Ovary (tissue), 9 donors: ENCODE results near the gene OR10G7. TPM values are rescaled to one million over a fixed set of nuclear protein-coding genes. Genes with fewer than 3 reads are reported as not detected.

ENCODE experiments used
- DNase-seq, 5 donors: peaks; one replicate each; pipeline ENCODE4 v3.0.0-alpha.2; 2019 to 2020
- H3K27ac ChIP-seq, 2 donors: fragments of 200-600 bp; one replicate each; pipeline versions ENCODE4 v1.5.1 to v1.8.0; 2019 to 2022
- H3K27me3 ChIP-seq: fragments of 200-600 bp; one replicate; pipeline ENCODE4 v1.8.0; 2022
- H3K36me3 ChIP-seq: fragments of 200-600 bp; sonication (generic); one replicate; pipeline ENCODE4 v1.5.1; 2019
- H3K4me1 ChIP-seq: one replicate; pipeline ENCODE4 v1.8.1; 2013; ENCODE audit warnings: mild to moderate bottlenecking, moderate library complexity; ENCODE audit not compliant: insufficient read depth
- H3K4me3 ChIP-seq: fragments of 200-600 bp; sonication (generic); one replicate; pipeline ENCODE4 v1.5.1; 2017
- H3K9me3 ChIP-seq, 2 donors: fragments of 200-600 bp in 1 of 2; sonication (generic) in 1 of 2; one replicate each; pipeline versions ENCODE4 v1.5.1 to v1.8.1; 2013 to 2019; ENCODE audit warnings: mild to moderate bottlenecking in 1 of 2, moderate library complexity in 1 of 2
- EP300 ChIP-seq: sonication (generic); formaldehyde crosslinking; IDR thresholded peaks from one replicate; pipeline ENCODE4 v1.6.1; 2017; ENCODE audit warnings: antibody characterized with exemption
- POLR2A ChIP-seq: fragments of 450-650 bp; IDR thresholded peaks from one replicate; pipeline ENCODE4 v1.6.1; 2017; ENCODE audit warnings: antibody characterized with exemption, mild to moderate bottlenecking, moderate library complexity
- WGBS, 3 donors: extraction: QIAGEN DNeasy Blood & Tissue Kit in 1 of 3; methylation state at CpG; one replicate each; pipeline versions ENCODE4 v1.1.5 to v1.1.7; 2013 to 2017; 5-methylcytosine and 5-hydroxymethylcytosine counted together
- intact Hi-C, 4 donors: fragments of 100-400 bp; cut with DNase I; formaldehyde crosslinking; loops; one replicate each; pipeline versions ENCODE4 v1.11.0 to v1.15.1; 2022 to 2023
- polyA plus RNA-seq, 2 donors: library from polyadenylated mRNA; stranded (reverse); fragments of 200-250 nt in 1 of 2; fragments of 350-450 nt in 1 of 2; fragmentation: Illumina TruSeq in 1 of 2; extraction: RNeasy Lipid Tissue Mini Kit (QIAGEN cat#74804) in 1 of 2; gene quantifications; one replicate each; pipeline ENCODE4 v1.2.3, GENCODE V29; 2013 to 2014
- total RNA-seq, 7 donors: library from RNA; depleted of rRNA in 2 of 7; stranded (reverse); fragments of >200 nt in 2 of 7; fragmentation: NEBNext Ultra II Directional in 3 of 7; extraction: Animal tissue kit (Norgen Biotek cat#: 25700) in 3 of 7; gene quantifications; one replicate each; pipeline versions ENCODE4 v1.1.0 to v1.2.4, GENCODE V29; 2016 to 2023
- TF ChIP-seq, protein P1 (sequence below), 3 donors: fragments of 450-650 bp in 2 of 3; fragments of 200-600 bp in 1 of 3; IDR thresholded peaks; one replicate each; pipeline versions ENCODE4 v1.5.1 to v1.8.0; 2016 to 2022; ENCODE audit warnings: antibody characterized with exemption in 3 of 3, mild to moderate bottlenecking in 1 of 3
- donor health status: DM: no; HTN: no; CAD: no; lungs with moderate emphysema.
- donor health status: DM: no; HTN: no; CAD: no.
- donor health status: Bipolar disorder and iron deficiency.
- donor health status: DM: yes; HTN: yes; CAD: no.
- donor health status: DM: no; HTN: no; CAD: no.
- donor health status: DM: yes; HTN: yes; CAD: no.

OR10G7 gene
- total and polyA plus RNA-seq, 9 donors, result not detected

DNA sequence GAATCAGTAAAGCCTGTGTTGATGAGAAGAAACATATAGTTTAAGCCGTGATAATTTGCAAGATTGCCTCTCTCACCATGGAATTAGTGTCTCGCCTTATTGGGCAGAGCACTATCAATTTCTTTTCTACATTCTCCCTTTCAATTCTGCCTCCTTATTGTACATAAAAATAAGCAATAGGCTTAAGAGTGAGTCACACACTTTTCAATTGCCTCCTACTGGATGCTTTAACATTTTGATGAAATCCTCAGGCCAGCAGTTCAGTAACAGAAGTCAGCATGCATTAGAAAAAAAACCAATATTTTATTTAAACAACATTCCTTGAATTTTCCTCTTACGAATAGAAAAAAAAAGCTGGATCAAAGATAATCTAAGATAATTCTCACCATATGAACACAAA, 40.4 kb upstream of the OR10G7 start:
- TF ChIP-seq, protein P1, sequence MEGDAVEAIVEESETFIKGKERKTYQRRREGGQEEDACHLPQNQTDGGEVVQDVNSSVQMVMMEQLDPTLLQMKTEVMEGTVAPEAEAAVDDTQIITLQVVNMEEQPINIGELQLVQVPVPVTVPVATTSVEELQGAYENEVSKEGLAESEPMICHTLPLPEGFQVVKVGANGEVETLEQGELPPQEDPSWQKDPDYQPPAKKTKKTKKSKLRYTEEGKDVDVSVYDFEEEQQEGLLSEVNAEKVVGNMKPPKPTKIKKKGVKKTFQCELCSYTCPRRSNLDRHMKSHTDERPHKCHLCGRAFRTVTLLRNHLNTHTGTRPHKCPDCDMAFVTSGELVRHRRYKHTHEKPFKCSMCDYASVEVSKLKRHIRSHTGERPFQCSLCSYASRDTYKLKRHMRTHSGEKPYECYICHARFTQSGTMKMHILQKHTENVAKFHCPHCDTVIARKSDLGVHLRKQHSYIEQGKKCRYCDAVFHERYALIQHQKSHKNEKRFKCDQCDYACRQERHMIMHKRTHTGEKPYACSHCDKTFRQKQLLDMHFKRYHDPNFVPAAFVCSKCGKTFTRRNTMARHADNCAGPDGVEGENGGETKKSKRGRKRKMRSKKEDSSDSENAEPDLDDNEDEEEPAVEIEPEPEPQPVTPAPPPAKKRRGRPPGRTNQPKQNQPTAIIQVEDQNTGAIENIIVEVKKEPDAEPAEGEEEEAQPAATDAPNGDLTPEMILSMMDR (IDR thresholded peaks at IDR 0.05), result no peak
- TF ChIP-seq EP300, result no peak
- no peak for DNase-seq
- Histone ChIP-seq H3K4me3 (no peak overlapping the region), H3K9me3 (no peaks in the 10 kb centered on the region), H3K36me3 (no peaks in the 10 kb centered on the region), H3K27me3 (no peaks in the 10 kb centered on the region), H3K4me1 (no peaks in the 10 kb centered on the region), H3K27ac (no peak overlapping the region)
- intact Hi-C loops, result no loop called here
- 63 to 71% (median 65%) methylated on average over 3 of the region's 3 CpGs for WGBS, 3 donors

GRCh38 chr11:124080327-124081001, 39.3 kb upstream of the OR10G7 start:
- TF ChIP-seq POLR2A, result no peak
- Histone ChIP-seq H3K36me3 (no peaks in the 10 kb centered on the region), H3K4me1 (no peaks in the 10 kb centered on the region), H3K4me3 (no peak overlapping the region), H3K27ac (no peak overlapping the region), H3K27me3 (no peaks in the 10 kb centered on the region), H3K9me3 (no peaks in the 10 kb centered on the region)
- no peak for DNase-seq
- intact Hi-C loops, result no loop called here
- 61 to 72% (median 65%) methylated on average over 8 of the region's 8 CpGs for WGBS, 3 donors

GRCh38 chr11:124079631-124080326, 38.7 kb upstream of the OR10G7 start:
- no peak for TF ChIP-seq EP300
- TF ChIP-seq POLR2A, result no peak
- TF ChIP-seq, protein P1 (IDR thresholded peaks at IDR 0.05), result no peak
- no peaks in the 10 kb centered on the region for H3K9me3 ChIP-seq
- no peak overlapping the region for H3K4me3 ChIP-seq
- 53 to 60% (median 57%) methylated on average over 8 of the region's 8 CpGs for WGBS, 3 donors
- no peak for DNase-seq
- H3K27ac ChIP-seq, result no peak overlapping the region
- no peaks in the 10 kb centered on the region for H3K36me3 ChIP-seq
- intact Hi-C loops, result loop anchor here in 2 of 4 donors (10.0 kb wide), 2 partner anchors 495 to 505 kb away; no protein-coding TSS in a partner anchor
- no peaks in the 10 kb centered on the region for H3K27me3 ChIP-seq
- H3K4me1 ChIP-seq, result no peaks in the 10 kb centered on the region

DNA sequence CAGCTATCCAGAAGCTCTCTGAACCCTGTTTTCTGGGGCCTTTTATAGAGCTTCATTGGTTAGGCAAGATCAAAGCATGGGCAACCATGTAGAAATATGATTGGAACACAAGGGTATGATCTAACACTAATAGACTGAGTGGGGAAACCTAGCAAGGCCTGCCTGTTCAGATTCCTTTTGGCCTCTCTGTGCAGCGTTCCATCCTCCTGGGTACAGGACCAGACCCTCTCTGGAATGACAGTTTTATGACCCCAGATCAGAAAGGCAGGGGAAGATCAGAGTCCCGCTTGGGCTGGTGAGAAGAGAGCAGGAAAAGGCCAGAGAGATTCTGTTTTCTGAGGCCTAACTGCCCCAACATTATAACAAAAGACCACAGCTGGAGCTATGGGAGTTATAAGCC, 37.5 kb upstream of the OR10G7 start:
- no peaks in the 10 kb centered on the region for H3K9me3 ChIP-seq
- no peaks in the 10 kb centered on the region for H3K27me3 ChIP-seq
- WGBS, 3 donors, result 88 to 93% (median 89%) methylated on average over 2 of the region's 2 CpGs
- H3K36me3 ChIP-seq, result no peaks in the 10 kb centered on the region
- no peak for DNase-seq
- H3K4me3 ChIP-seq, result no peak overlapping the region
- intact Hi-C loops, result loop anchor here in 2 of 4 donors (10.0 kb wide), 2 partner anchors 496 to 506 kb away; no protein-coding TSS in a partner anchor
- no peak overlapping the region for H3K27ac ChIP-seq
- TF ChIP-seq POLR2A, result no peak
- TF ChIP-seq, protein P1 (IDR thresholded peaks at IDR 0.05), result no peak
- no peak for TF ChIP-seq EP300
- H3K4me1 ChIP-seq, result no peaks in the 10 kb centered on the region

- WGBS, 3 donors, result 91 to 96% (median 95%) methylated on average over 1 of the region's 1 CpG
- TF ChIP-seq, protein P1 (IDR thresholded peaks at IDR 0.05), result no peak
- no peaks in the 10 kb centered on the region for H3K4me1 ChIP-seq
- H3K27ac ChIP-seq, result no peak overlapping the region
- no peaks in the 10 kb centered on the region for H3K36me3 ChIP-seq
- no peak overlapping the region for H3K4me3 ChIP-seq
- no peaks in the 10 kb centered on the region for H3K27me3 ChIP-seq
- intact Hi-C loops, result loop anchor here in 2 of 4 donors (10.0 kb wide), 2 partner anchors 498 to 508 kb away; no protein-coding TSS in a partner anchor
- DNase-seq, result no peak
- no peaks in the 10 kb centered on the region for H3K9me3 ChIP-seq
Measured at GRCh38 chr11:124077266-124077665, 36.1 kb upstream of the OR10G7 start.
